Measurements from ENCODE around the gene GBGT1. TPM values are rescaled to one million over a fixed set of nuclear protein-coding genes. Genes with fewer than 3 reads are reported as not detected.

The GBGT1 gene
- total RNA-seq, 1 experiment from 2014 or later, result 1.2 TPM

DNA sequence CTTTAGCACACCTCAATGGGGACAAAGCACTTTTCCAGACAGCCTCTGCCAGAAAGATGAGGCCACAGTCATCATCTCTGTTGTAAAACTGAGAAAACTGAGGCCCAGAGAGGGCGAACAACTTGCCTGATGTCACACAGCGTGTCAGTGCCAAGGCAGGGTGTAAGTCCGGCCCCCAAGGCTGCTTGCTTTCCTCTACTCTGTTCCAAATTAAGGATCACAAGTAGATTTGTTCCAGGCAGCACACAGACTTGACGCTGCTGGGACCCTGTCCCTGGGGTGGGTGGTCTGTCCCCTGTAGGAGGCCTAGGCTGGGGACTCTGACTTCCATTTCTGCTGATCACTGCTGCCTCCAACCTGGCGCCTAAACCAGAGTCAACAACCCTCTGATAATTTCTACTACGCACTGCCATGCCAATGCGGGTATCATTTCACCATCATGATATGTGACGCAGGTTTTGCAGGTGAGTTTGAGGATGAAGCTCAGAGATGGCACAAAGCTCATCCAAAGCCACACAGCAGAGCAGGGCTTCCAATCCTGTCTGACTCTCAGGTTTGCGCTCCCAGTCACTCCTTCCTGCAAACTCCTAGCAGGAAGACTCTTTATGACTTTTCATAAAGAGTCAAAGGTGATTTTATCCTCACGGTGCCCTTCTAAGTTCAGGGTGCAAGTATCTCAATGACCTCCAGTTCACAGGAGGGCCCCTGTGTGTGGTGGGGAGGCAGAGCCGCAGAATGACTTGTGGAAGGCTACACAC lies 29.1 kb downstream of the GBGT1 start:
- Histone ChIP-seq H3K4me3 (no peak overlapping the region), H3K9me3 (replicated peaks) (no peaks in the 10 kb centered on the region), H3K4me1 (peaks cover 38% of the 10 kb centered on the region), H3K27me3 (no peaks in the 10 kb centered on the region), H3K36me3 (no peaks in the 10 kb centered on the region), H3K27ac (peak overlapping the region; percentile 99)
- DNase-seq, result no peak

DNA sequence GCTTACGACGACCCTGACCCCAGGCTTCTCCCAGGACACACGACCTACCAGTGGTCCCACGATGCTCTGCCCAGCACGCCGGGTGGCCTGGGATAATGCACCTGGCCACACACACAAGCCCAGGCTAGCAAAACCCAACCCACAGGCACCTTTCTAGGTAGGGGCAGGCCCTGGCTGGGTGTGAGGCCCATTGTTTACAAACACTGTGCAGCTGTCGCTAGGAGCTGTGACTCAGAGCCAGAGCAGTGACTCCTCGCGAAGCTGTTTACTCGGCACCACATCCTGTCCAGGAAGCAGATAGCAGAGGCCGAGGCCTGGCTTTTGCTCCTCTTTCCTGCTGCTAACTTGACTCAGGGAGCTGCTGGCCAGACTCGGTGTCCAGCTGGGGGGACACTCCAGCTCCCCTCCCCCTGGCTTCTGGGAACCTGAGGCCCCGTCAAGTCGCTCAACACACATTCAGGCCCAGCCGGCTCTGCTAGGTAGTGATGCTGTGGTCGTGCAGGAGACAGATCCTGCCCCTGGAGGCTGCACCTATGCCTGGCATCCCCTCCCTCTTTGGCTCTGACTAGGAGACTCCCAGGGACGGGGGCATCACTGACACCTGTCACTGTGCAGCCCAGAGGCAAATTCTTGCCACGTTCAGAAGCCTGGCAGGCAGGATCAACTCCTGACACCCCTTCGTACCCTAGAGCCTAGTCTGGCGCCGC lies 29.9 kb downstream of the GBGT1 start:
- DNase-seq, result peak; percentile 96 to 97
- H3K36me3 ChIP-seq, result no peaks in the 10 kb centered on the region
- no peaks in the 10 kb centered on the region for H3K9me3 ChIP-seq (replicated peaks)
- H3K4me1 ChIP-seq, result peaks cover 38% of the 10 kb centered on the region
- H3K4me3 ChIP-seq, result peak overlapping the region; percentile 7
- no peaks in the 10 kb centered on the region for H3K27me3 ChIP-seq
- peak overlapping the region; percentile 99 for H3K27ac ChIP-seq

DNA sequence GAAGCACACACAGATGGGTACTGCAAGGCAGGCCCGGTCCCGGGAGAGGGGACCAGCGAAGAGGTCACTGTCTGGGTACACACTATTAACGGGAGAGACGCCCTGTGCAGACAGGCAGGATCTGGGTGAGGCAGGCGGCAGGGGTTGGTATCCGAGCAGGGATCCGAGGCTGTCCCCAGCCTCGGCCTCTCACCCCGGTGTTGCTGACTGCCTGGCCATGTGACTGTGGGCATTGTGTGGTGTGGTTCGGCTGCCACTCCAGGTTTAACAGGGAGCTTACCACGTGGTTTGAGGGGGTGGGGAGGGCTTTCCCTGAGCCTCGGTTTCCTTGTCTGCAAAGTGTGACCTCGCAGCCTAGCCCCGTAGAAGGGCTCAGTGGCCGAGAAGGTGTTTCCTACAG lies 31.5 kb downstream of the GBGT1 start:
- no peaks in the 10 kb centered on the region for H3K9me3 ChIP-seq (replicated peaks)
- H3K27me3 ChIP-seq, result no peaks in the 10 kb centered on the region
- no peaks in the 10 kb centered on the region for H3K36me3 ChIP-seq
- H3K27ac ChIP-seq, result peak overlapping the region; percentile 99; the same call in 1 of the 2 replicates
- no peak for DNase-seq
- peaks cover 43% of the 10 kb centered on the region for H3K4me1 ChIP-seq
- no peak overlapping the region for H3K4me3 ChIP-seq

DNA sequence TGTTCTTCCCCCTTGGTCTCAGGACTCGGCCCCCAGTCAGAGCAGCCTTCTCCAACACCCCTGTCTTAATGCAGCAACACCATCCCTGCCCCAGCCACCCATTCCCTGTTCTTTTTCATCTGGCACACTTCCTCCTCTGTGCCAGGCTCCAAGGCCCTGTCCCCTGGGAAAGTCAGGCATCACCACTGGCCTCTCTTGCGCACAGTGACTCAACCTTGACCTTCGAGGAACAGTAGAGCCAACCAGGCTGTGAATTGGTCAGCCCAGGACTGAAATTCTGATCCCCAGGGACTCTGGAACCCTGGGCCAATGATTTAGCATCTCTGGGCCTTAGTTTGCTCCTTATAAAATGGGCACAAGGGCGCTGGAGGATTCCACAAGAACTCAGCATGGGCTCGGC lies 32.2 kb downstream of the GBGT1 start:
- no peak overlapping the region for H3K4me3 ChIP-seq
- H3K27me3 ChIP-seq, result no peaks in the 10 kb centered on the region
- H3K4me1 ChIP-seq, result peaks cover 50% of the 10 kb centered on the region
- no peak for DNase-seq
- H3K27ac ChIP-seq, result no peak overlapping the region
- no peaks in the 10 kb centered on the region for H3K36me3 ChIP-seq
- no peaks in the 10 kb centered on the region for H3K9me3 ChIP-seq (replicated peaks)

DNA sequence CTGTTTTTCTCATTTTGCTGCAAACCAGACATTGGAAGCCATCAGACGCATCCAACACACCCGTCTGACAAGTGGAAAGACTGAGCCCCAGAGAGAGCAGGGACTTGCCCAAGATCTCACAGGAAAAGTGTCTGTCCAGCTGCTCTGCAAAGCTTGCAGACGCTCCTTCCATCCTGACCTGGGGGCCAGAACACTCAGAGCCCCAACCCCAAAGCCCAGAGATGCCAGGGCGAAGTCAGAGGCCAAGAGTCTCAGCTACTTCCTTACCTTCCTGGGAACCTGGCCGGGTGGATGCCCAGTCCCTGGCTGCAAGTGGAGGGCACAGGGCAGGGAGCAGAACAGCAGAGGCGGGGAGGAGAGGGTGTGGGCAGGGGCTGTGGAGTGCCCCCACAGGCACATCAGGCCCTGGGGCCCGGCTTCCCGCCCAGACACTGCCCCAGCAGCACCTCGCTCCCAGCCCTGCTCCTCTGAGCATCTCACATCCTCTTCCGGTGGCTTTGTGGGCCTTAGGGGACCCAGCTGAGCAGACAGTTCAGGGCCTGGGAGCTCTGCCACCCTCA lies 32.9 kb downstream of the GBGT1 start:
- no peak overlapping the region for H3K27ac ChIP-seq
- H3K36me3 ChIP-seq, result no peaks in the 10 kb centered on the region
- DNase-seq, result no peak
- H3K27me3 ChIP-seq, result no peaks in the 10 kb centered on the region
- peaks cover 54% of the 10 kb centered on the region for H3K4me1 ChIP-seq
- H3K4me3 ChIP-seq, result no peak overlapping the region
- no peaks in the 10 kb centered on the region for H3K9me3 ChIP-seq (replicated peaks)

DNA sequence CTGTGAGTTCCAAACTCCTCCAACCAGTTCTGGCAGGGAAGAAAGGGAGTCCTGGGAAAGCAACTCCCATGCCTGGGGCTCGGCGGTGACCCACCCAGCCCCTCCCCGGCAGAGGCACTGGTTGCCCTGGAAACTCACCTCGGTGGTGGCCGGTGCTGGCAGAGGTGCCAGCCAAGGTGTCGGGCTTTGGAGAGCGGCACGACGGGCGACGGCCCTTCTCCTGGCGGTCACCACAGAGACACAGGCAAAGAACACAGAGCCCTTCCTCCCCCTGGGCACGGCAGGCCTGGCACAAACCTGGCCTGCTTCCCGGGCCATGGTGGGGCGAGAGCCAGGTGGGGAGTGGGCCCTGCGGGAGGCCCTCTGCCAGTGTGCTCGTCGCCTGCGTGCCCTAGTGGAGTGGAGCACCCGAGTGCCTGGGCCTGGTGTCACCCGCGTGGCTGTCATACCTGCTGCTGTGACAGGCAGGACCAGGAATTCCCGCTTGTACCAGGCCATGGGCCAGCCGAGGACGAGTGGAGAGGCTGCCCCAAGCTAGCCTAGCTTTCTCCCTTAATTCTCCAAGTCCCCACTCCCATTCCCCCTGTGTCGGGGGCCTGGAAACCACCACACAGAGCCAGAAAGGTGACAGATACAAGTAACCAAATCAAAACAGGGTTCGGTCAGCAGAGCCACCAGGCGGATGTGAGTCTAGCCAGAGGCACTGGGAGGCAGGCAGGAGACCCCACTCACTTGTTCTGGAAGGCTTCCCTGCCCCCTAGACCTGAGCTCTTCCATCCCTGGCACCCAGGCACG lies 34.5 kb downstream of the GBGT1 start:
- Histone ChIP-seq H3K27me3 (no peaks in the 10 kb centered on the region), H3K9me3 (replicated peaks) (no peaks in the 10 kb centered on the region), H3K4me3 (no peak overlapping the region), H3K36me3 (no peaks in the 10 kb centered on the region), H3K27ac (no peak overlapping the region), H3K4me1 (peaks cover 43% of the 10 kb centered on the region)
- no peak for DNase-seq

DNA sequence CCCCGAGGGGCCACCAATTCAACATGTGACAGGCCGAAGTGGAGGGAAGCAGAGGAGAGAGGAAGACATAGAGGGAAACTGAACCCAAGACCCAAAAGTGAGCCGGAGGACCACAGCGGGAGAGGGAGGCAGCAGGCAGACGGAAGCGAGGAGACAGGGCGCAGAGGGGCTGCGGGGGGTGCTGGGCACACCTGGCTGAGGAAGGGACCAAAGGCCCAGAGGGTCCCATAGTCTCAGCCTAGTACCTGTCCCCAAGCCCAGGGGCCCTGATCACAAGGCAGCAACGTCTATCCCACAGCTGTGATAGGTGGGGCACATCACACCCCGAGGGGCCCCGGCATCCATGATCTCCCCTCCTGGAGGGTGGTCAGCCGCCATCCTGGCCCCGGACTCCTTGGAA lies 35.6 kb downstream of the GBGT1 start:
- no peaks in the 10 kb centered on the region for H3K27me3 ChIP-seq
- H3K4me1 ChIP-seq, result peaks cover 36% of the 10 kb centered on the region
- H3K9me3 ChIP-seq (replicated peaks), result no peaks in the 10 kb centered on the region
- no peaks in the 10 kb centered on the region for H3K36me3 ChIP-seq
- H3K27ac ChIP-seq, result no peak overlapping the region
- DNase-seq, result no peak
- H3K4me3 ChIP-seq, result no peak overlapping the region

DNA sequence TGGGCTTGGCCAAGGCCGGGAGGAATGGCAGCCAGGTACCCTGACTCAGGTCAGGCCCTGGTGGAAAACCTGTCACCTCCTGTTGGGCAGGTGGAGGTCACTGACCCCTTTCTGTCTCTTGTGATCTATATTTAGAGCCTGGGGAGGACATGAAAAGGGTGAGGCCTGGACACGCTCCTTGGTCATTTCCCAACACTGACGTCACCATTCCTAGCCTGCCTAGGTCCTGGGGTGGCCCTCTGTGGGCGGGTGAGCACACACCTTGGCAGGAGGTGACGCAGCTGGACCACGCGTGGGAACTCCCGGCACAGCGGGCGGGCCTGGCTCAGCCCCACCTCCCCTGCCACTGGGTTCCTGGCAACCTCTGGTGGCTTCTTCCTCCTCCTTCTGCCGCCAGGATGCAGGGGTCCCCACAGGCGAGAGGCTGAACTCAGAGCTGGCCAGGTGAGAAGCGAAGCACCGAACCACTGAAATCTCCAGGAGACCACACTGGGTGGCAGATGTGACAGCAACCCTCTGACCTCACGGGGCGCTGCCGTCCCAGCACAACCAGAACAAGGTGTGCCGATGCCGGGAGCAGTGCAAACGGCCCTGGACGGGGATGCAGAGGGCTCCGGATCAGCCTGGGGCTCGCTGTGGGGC lies 36.3 kb downstream of the GBGT1 start:
- Histone ChIP-seq H3K4me3 (no peak overlapping the region), H3K9me3 (replicated peaks) (no peaks in the 10 kb centered on the region), H3K27ac (no peak overlapping the region), H3K27me3 (no peaks in the 10 kb centered on the region), H3K36me3 (no peaks in the 10 kb centered on the region), H3K4me1 (peaks cover 34% of the 10 kb centered on the region)
- no peak for DNase-seq

DNA sequence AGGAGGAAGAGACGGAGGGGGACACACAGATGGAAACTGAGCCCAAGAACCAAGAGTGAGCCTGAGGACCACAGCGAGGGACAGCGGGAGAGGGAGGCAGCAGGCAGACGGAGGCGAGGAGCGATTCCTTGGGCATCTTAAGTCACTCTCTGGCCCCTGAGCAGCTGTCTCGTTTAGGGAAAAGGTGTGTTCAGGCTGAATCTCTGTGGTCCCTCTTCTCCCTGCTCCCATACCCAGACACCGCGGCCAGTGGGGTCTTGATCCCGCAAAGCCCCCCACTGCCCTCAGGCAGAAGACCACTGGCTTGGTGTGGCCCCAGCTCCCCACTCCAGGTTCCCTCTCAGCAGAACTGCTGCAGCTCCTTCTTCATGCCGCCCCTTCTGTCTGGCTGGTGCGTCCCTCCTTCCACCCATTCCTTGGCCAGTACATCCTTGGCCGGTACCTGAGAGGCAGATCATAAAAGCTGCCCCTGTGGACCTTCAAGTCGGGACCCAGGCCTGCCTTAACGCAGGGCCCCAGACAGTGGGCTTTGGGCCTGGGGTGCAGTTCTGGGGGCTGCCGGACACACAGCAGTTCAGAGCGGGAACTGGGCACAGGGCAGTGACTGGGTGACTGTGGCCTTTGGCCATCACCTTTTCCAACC lies 36.9 kb downstream of the GBGT1 start:
- Histone ChIP-seq H3K4me1 (peaks cover 28% of the 10 kb centered on the region), H3K36me3 (no peaks in the 10 kb centered on the region), H3K4me3 (peak overlapping the region; percentile 28), H3K9me3 (replicated peaks) (no peaks in the 10 kb centered on the region), H3K27me3 (no peaks in the 10 kb centered on the region), H3K27ac (peak overlapping the region; percentile 51)
- DNase-seq, result peak; percentile 51 to 71

DNA sequence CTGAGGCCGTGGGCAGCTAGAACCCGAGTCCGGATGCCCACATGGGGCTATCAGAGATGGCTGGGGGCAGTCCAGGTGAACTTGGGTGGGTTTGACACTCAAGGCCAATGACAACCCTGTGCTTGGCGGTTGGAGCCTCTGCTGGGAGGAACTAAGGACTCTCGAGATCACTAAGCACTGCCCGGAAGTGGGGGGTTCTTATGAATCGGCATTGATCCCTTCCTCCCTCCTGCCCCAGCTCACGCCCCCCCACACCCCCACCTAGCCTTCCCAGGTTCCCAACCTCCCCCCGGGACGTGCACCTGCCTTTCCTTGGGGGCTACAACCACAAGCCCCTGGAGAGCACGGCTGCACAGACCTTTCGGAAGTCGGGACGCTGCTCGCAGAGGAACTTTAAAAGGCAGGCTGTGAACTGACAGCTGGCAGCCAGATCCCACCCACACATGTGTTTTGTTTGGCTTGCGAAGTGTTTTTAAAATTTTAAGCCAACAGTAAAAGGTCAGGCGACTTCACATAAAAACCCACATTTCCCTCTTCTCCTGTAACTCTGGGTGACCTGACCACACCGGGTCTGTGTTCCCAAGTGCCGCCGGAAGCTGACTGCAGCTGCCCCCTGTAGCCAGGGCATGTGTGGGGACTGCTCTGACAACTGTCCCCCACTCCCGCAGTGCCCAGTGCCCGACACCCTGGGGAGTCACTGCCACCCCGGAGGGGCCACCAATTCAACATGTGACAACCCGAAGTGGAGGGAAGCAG lies 37.6 kb downstream of the GBGT1 start:
- peak overlapping the region; percentile 51 for H3K27ac ChIP-seq

DNA sequence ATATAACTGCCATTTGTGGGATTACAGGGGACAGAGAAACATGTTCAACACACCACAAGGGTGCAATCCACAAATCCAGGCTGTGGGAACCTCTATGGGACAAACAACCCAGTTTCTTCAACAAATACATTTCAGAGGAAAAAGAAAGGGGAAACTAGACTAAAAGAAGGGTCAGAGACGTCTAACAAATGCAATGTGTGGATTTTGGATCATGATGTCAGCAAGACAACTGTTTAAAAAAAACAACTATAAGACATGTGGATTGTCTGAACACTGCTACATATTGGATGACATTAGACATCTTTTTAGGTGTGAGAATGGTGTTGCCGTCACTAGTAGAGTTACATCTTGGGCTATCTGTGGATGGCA lies 38.8 kb downstream of the GBGT1 start:
- no peak for DNase-seq
- no peak overlapping the region for H3K27ac ChIP-seq
- H3K4me1 ChIP-seq, result peaks cover 36% of the 10 kb centered on the region
- no peak overlapping the region for H3K4me3 ChIP-seq
- no peaks in the 10 kb centered on the region for H3K9me3 ChIP-seq (replicated peaks)
- no peaks in the 10 kb centered on the region for H3K27me3 ChIP-seq
- no peaks in the 10 kb centered on the region for H3K36me3 ChIP-seq

More for the DNA sequence above, 37.6 kb downstream of the GBGT1 start:
- H3K9me3 ChIP-seq (replicated peaks), result no peaks in the 10 kb centered on the region
- no peaks in the 10 kb centered on the region for H3K36me3 ChIP-seq
- H3K4me1 ChIP-seq, result peaks cover 34% of the 10 kb centered on the region
- no peaks in the 10 kb centered on the region for H3K27me3 ChIP-seq
- peak; percentile 52 to 65 for DNase-seq
- H3K4me3 ChIP-seq, result peak overlapping the region; percentile 28

DNA sequence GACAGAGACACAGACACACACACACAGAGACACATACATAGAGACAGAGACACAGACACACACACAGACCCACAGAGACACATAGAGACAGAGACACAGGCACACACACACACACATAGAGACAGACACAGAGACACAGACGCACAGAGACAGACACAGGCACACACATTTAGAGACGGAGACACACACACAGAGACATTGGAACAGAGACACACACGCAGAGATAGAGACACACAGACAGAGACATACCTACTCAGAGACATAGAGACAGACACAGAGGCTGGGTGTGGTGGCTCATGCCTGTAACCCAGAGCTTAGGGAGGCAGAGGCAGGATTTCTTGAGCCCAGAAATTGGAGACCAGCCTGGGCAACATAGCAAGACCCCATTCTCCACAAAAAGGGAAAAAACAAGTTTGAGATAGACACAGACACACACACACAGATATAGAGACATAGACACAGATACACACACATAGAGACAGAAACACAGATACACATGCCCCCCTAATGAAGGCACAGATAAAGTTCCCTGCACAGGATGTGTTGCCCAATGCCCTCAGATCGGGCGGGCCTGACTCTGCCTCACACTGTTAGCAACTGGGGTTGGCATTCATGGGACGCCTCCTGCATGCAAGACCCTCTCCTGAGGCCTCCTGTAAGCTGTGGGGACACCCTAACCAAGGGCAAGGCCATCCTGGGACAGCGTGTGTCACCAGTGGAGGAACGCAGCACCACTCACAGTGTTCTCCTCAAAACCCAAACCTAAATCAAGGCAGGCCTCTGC lies 39.4 kb downstream of the GBGT1 start:
- peaks cover 38% of the 10 kb centered on the region for H3K4me1 ChIP-seq
- DNase-seq, result no peak
- no peak overlapping the region for H3K4me3 ChIP-seq
- H3K9me3 ChIP-seq (replicated peaks), result no peaks in the 10 kb centered on the region
- H3K27ac ChIP-seq, result no peak overlapping the region
- no peaks in the 10 kb centered on the region for H3K36me3 ChIP-seq
- H3K27me3 ChIP-seq, result no peaks in the 10 kb centered on the region
